NCI-H524 (cell line): ENCODE measurements around the gene SERPINA9.
"Not testable (repeated sequence)": the region's sequence is repeated elsewhere in the genome, so short reads cannot be mapped to it uniquely, and the experiment has no call there.

ENCODE experiments used
- DNase-seq, 2 experiments: peaks; one replicate each; lab custom pipeline; 2025; lab: John Stamatoyannopoulos, UW

SERPINA9 gene

GRCh38 chr14:94486883-94487282 lies 10.9 kb upstream of the SERPINA9 start:
- no peak for DNase-seq

GRCh38 chr14:94485944-94486841 lies 10.2 kb upstream of the SERPINA9 start:
- peak; percentile 78 to 87 for DNase-seq

GRCh38 chr14:94484481-94484880 lies 8.5 kb upstream of the SERPINA9 start:
- no peak for DNase-seq

GRCh38 chr14:94483729-94484275 lies 7.8 kb upstream of the SERPINA9 start:
- DNase-seq, result no peak

- no peak for DNase-seq
Measured at GRCh38 chr14:94483071-94483451, 7.1 kb upstream of the SERPINA9 start.

- DNase-seq, result not testable (repeated sequence)
Measured at GRCh38 chr14:94482132-94483070, 6.4 kb upstream of the SERPINA9 start.

- DNase-seq, result no peak
Measured at GRCh38 chr14:94481468-94482131, 5.6 kb upstream of the SERPINA9 start.

GRCh38 chr14:94480809-94481208 lies 4.8 kb upstream of the SERPINA9 start:
- no peak for DNase-seq

- DNase-seq, result no peak
Measured at GRCh38 chr14:94478420-94478819, 2.4 kb upstream of the SERPINA9 start.

- no peak for DNase-seq
Measured at GRCh38 chr14:94474581-94475031, 1.4 kb downstream of the SERPINA9 start.

GRCh38 chr14:94473666-94474410 lies 2.2 kb downstream of the SERPINA9 start:
- DNase-seq, result no peak

GRCh38 chr14:94472842-94473241 lies 3.2 kb downstream of the SERPINA9 start:
- DNase-seq, result no peak

- DNase-seq, result no peak
Measured at GRCh38 chr14:94471045-94471444, 5.0 kb downstream of the SERPINA9 start.

- no peak for DNase-seq
Measured at GRCh38 chr14:94470311-94470710, 5.7 kb downstream of the SERPINA9 start.

- DNase-seq, result no peak
Measured at GRCh38 chr14:94469261-94469660, 6.7 kb downstream of the SERPINA9 start.

GRCh38 chr14:94467728-94468520 lies 8.1 kb downstream of the SERPINA9 start:
- DNase-seq, result no peak

GRCh38 chr14:94466706-94467370 lies 9.2 kb downstream of the SERPINA9 start:
- DNase-seq, result no peak

GRCh38 chr14:94465042-94465441 lies 11.0 kb downstream of the SERPINA9 start:
- no peak for DNase-seq

- DNase-seq, result no peak
Measured at GRCh38 chr14:94464290-94464689, 11.7 kb downstream of the SERPINA9 start.
